Bone marrow (tissue), 2 donors: ENCODE data around the gene DENND6B.
A peak's percentile ranks its signal among the peaks of the same experiment; 100 is the strongest.
"Not testable (repeated sequence)": the region's sequence is repeated elsewhere in the genome, so short reads cannot be mapped to it uniquely, and the experiment has no call there.

Experiments
- DNase-seq, 2 donors: peaks; one replicate each; lab custom pipeline; 2025; lab: John Stamatoyannopoulos, UW

The DENND6B gene, protein sequence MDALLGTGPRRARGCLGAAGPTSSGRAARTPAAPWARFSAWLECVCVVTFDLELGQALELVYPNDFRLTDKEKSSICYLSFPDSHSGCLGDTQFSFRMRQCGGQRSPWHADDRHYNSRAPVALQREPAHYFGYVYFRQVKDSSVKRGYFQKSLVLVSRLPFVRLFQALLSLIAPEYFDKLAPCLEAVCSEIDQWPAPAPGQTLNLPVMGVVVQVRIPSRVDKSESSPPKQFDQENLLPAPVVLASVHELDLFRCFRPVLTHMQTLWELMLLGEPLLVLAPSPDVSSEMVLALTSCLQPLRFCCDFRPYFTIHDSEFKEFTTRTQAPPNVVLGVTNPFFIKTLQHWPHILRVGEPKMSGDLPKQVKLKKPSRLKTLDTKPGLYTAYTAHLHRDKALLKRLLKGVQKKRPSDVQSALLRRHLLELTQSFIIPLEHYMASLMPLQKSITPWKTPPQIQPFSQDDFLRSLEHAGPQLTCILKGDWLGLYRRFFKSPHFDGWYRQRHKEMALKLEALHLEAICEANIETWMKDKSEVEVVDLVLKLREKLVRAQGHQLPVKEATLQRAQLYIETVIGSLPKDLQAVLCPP

DNA sequence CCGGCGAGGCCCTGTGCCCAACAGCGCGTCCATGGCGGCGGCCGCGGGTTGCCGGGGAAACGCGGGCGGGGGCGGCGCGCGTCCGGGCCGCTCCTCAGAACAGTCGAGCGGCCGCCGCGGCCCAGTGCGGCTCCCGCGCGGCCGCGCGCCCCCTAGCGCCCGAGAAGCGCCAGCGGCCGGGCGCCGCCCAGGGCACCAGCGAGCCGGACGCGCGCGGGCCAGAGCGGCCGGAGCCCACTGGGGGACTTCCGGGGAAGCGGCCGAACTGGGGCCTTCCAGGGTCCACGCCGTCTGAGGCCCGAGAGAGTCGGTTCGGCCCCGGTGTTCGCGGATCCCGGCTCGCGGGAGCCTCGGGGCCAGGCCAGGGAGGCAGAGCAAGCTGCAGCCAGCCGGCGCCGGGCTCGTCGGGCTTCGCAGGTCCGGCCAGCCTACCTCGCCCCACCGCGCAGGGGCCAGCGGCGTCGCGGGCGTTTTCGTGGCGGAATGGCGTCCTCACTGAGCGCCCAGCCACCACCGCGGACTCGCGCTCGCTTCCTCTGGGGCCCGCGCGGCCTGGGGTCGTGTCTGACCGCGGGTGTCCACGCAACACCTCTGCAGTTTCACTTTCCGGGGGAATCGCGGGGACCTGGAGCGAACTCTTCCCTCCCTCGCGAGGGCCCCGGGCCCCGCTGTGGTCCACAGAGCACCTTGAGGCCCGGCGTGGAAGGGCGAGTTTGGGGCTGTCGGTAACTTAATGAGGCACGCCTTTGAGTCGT, at the start of gene DENND6B:
TSS of gene DENND6B (minus strand) at position 57 of the 755 bp plus-strand sequence. CDS start at position 33, 24 bp downstream.
- DNase-seq = peak; percentile 34 to 59

DNA sequence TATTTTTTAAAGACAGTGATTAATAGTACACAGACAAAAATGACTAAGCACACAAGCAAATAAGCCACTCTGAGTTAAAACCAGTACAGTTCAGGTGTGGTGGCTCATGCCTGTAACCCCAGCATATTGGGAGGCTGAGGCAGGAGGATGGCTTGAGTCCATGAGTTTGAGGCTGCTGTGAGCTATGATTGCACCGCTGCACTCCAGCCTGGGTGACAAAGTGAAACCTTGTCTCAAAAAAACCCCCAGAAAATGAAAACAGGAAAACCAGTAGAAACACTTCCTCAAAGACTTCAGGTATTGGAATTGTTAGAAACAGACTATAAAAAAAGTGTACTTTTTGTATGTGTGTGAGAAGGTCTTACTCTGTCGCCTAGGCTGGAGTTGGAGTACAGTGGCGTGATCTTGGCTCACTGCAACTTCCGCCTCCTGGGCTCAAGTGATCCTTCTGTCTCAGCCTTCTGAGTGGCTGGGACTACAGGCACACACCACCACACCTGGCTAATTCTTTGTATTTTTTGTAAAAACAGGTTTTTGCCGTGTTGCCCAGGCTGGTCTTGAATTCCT, 49.4 kb upstream of the DENND6B start:
- peak in 1 of 2 donors; percentile 32 for DNase-seq

DNA sequence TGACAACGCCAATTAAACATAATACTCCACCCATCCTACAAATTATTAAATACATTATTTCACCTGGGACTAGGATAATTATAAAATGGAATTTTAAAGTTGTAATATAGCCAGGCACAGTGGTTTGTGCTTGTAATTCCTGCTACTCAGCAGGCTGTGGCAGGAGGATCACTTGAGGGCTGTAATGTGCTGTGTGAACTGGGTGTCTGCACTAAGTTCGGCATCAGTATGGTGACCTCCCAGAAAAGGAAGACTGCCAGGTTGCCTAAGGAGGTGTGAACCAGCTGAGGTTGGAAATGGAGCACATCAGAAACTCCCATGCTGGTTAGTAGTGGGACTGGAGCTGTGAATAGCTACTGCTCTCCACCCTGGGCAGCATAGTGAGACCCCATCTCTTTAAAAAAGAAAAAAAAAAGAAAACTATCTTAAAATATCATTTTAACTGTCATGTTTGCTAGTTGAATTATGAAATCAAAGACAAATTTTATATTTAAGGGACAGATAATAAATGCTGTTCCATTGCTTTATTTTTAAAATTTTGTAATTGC, 44.4 kb upstream of the DENND6B start:
- no peak for DNase-seq

DNA sequence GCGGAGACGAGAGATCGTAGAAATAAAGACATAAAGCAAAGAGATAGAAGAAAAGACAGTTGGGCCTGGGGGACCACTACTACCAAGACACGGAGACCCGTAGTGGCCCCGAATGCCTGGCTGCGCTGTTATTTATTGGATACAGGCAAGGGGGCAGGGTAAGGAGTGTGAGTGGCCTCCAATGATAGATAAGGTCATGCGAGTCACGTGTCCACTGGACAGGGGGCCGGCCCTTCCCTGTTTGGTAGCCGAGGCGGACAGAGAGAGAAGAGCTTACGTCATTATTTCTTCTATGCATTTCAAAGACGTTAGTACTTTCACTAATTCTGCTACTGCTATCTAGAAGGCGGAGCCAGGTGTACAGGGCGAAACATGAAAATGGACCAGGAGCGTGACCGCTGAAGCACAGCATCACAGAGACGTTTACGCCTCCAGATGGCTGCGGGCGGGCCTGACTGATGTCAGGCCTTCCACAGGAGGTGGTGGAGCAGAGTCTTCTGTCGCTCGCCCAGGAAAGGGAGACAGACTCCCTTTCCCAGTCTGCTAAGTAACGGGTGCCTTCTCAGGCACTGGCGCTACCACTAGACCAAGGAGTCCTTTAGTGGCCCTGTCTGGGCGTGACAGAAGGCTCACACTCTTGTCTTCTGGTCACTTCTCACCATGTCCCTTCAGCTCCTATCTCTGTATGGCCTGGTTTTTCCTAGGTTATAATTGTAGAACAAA, 41.1 kb upstream of the DENND6B start:
- DNase-seq = no peak

DNA sequence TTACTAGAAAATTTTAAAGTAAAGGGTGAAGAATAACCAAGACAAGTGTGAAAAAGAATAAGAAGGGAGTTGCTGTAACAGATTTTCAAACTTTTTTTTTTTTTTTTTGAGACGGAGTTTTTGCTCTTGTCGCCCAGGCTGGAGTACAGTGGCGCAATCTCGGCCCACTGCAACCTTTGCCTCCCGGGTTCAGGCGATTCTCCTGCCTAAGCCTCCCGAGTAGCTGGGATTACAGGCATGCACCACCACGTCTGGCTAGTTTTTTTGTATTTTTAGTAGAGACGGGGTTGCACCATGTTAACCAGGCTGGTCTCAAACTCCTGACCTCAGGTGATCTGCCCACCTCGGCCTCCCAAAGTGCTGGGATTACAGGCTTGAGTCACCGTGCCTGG, 37.0 kb upstream of the DENND6B start:
- not testable (repeated sequence) for DNase-seq

DNA sequence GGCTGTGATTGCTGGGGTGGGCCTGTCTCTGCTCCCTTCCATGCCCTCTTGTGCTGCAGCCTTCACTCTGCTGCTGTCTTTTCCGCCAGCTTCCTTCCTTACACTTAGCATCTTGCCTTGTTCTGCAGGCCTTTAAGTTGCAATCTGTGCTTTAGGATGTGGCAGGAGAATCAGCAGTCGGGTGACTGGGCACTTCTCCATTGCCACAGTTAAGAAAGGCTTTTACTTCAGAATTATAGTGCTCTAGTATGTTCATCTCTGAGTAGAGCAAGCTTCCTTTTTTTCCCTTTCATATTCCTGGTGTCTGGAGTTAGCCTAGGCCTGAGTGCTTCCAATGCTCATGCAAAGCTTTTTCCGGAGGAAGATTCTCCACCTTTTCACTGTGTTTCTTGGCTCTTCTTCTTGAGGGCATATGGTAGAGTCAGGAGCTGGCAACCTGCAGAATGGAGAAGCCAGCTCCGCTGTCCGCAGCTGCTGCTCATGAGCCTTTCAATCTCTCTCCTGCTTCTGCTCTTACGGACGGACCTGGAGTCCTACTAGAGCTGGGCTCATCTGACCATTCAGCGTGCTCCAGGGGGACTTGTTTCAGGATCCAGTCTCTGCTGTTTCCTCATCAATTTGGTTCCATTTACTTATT, 36.5 kb upstream of the DENND6B start:
- no peak for DNase-seq

DNA sequence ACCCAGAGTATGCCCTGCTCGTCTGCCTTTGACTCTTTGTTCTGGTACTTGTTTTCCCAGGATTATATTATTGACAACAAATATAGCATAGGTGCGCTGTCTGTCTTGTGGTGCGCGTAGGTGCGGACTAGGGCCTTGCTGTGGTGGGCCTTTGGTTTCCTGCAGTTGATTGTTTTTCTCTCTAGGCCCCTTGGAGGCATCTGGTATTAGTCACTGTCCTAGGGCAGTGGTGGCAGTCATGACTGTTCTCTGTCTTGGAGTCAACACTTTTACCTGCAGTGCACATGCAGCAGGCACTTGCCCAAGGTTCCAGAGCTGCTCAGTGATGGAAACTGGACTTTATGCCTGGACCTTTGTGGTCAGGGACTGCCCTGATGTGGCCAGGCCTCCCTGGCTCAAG, 34.9 kb upstream of the DENND6B start:
- DNase-seq = no peak

DNA sequence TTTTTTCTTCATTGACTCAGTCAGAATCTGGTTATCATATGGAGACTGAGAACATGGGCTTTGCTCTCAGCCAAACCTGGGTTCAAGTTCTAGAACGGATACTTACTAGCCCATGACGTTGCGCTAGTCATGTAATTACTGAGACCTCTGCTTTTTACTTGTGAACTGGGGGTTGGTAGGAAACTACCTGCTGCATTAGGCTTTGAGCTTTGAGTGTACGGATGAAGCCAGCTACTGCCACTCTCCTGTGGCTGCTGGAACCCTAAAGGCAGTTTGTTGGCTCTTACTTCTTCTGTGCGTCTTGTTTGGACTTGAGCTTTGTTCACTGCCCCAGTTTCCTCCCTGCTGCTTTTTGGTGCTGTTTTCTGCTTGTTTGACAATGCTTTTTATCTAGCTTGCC, 34.4 kb upstream of the DENND6B start:
- no peak for DNase-seq

DNA sequence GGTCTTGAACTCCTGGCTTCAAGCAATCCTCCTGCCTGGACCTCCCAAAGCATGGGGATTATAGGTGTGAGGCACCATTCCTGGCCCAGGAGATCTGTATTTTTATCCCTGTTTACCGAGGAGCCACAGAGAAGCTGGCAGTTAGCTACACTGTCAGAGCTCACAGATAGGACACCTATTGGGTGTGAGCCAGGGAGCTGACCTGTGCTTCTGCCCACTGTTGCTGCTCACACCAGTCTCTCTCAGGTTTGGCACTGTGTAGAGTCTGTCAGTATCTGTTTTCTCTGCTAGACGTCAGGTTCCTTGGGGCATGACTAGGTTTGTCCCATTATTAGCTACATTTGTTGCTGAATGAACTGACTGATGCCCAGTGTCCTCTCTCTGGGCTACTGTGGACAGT, 33.8 kb upstream of the DENND6B start:
- DNase-seq = no peak

DNA sequence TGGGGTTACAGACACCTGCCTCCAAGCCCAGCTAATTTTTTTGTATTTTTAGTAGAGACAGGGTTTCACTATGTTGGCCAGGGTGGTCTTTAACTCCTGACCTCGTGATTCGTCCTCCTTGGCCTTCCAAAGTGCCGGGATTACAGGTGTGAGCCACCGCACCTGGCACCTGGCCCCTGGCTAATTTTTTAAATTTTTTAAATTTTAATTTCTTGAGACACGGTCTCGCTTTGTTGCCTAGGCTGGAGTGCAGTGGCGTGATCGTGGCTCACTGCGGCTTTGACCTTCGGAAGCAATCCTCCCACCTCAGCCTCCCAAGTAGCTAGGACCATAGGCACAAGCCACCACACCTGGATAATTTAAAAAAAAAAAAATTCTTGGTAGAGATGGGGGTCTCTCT, 30.9 kb upstream of the DENND6B start:
- no peak for DNase-seq

DNA sequence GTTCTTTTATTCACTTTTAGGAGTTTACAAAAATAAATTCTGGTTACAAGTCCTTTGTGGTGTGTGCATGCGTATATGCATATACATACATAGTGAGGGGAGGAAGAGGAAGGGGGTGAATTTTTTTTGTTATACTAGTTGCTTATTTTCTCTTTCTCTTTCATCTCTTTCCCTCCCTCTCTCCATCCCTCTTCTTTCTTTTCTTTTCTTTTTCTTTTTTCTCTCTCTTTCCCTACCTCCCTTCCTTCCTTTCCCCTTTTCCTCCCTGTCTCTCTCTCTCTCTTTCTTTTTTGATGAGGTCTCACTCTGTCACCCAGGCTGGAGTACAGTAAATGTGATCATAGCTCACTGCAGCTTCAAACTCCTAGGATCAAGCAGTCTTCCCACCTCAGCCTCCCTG, 30.4 kb upstream of the DENND6B start:
- no peak for DNase-seq

DNA sequence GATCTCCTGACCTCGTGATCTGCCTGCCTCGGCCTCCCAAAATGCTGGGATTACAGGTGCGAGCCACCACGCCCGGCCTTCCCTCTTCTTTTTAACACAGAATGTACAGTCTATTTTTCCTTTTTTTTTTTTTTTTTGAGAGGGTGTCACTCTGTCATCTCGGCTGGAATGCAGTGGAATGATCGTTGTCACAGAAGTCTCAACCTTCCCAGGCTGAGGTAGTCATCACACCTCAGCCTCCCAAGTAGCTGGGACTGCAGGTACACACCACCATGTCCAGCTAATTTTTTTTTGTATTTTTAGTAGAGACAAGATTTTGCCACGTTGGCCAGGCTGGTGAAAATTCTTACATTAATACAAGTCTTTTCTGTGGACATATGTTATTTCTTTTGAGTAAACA, 29.4 kb upstream of the DENND6B start:
- DNase-seq = no peak

DNA sequence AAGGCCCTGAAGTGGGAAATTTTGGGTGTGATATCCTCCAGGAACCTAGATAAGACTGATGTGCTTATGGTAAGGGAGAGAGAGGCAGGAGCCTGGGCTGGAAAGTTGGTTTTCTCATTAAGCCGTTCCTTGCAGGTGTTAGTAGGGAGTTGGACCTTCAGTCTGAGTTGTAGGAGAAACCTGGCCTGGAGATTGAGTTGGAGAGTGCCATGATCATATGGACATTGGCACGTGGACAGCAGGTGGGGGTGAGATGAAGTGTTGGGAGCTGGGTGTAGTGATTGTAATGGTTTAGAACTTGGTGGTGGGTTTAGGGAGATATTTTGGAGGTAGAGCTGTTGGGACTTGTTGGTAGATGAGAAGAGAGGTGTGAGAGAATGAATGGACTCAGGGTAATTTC, 21.2 kb upstream of the DENND6B start:
- DNase-seq = no peak

DNA sequence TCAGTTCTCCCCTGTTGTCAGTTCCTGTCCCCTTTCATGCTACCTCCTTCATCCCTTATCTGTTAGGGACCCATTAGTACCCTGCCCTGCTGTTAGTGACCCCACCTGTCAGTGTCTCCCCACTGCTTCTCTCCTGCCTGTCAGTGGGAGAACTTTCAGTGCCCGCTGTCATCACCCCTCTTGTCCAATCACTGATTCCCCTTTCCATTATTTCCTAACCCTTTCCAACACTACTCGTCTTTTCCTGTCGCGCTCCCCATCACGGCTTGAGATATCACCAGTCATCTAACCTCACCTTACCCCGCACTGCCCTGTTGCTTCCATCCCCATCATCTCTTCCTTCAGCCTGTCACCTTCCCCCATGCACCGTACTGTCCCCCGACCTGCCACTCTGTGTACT, 20.3 kb upstream of the DENND6B start:
- DNase-seq = no peak

DNA sequence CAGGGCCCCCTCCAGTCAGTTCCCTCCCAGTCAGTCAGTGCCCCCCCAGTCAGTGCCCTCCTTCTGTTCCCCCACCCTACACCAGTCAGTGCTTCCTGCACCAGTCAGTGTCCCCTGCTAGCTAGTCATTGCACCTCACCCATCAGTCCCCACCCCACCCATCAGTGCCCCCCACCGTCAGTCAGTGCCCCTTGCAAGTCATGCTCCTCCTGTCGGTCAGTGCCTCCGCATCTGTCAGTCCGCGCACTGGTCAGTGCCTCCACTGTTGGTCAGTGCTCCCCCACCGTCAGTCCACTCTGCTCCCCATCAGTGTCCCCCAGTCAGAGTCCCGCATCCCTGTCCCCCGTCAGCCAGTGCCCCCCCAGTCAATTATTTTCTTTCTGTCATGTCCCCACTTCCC, 19.7 kb upstream of the DENND6B start:
- DNase-seq = no peak

DNA sequence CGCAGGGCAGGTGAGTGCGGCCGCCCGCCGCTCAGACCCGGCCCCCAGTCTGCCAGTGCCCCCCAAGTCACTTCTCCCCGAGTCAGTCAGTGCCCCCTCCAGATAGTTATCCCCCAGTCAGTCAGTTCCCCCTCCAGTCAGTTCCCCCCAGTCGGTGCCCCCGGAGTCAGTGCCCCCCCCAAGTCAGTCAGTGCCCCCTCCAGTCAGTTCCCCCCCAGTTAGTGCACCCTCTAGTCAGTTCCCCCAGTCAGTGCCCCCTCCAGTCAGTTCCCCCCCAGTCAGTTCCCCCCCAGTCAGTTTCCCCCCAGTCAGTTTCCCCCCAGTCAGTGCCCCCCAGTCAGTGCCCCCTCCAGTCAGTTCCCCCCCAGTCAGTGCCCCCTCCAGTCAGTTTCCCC, 16.7 kb upstream of the DENND6B start:
- no peak for DNase-seq

DNA sequence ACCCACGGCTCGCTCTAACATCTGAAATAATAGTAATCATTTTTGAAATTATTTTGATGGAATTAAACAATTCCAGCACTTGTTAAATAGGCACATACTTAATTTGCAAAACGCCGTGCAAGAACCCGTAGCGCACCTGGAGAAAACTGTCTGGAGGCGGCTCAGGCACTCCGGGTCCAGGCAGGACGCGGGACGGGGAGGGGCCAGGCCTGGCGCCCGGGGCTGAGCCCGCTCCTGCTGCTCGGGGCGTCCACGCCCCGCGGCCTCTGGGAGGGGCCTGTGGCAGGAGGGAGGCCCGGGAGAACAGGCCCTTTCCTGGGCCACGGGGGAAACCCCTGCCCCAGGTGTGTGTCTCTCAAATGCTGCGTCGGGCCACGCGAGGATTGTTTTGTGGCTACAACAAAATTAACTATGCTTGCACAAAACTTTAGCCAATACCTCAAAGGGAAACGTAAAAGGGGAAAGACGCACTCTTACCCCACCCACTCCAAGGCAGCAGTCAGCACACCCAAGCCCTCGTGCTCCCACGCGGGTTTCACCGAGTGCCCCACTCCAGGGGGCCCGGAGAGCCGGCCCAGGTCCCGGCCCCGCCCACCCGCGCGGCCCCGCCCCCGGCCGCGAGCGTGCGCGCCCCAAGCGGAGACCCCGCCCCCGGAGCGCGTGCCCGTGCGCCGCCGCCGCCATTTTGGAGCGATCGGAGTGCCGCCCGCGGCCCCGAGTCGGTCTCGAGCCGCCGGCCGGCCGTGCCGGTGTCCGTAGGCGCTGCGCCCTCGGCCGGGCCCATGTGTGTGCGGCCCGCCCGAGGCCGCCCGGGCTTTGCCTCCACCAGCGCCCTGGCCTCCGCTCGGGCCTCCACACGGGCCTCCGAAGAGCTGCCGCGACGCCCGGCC, 16.1 kb upstream of the DENND6B start, which contains the start of gene PPP6R2:
TSS of gene PPP6R2 (plus strand) at position 677 of the 890 bp plus-strand sequence. CDS start 50,582 bp downstream, outside the sequence.
- DNase-seq = peak in 1 of 2 donors; percentile 70

DNA sequence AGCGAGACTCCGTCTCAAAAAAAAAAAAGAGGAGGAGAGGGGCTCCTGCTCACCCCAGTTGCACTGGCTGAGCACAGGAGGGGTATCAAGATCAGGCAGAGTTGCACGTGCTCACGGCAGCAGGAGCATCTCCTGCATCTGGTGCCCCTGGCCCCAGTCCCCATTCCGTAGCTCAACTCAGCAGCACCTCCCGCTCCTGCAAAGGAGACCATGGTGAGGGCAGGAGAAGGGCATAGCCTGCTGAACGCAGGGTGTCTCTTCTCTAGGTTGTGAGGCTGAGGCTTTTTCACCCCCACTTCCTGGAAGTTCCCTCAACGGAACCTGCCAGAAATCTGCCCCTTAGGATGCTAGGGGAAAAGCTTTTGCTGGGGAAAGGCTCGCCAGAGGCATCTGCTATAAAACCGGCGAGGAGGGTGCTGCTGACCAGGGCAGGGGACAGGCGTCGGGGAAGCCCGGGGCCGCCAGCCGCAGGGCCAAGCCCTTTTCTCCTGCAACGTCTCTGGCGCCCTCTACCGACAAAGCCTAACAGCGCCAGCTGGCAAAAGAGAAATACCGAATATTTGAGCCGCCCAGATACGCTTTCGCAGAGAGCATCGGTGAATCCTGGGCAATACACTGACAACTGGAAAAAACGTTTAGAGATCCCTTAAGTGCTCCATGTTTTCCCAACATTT, 15.3 kb upstream of the DENND6B start:
- DNase-seq = peak; percentile 64 to 76
